Pancreas (tissue), 10 donors: ENCODE results near the gene MS4A4E. TPM values are rescaled to one million over a fixed set of nuclear protein-coding genes. Genes with fewer than 3 reads are reported as not detected.
"Not testable (repeated sequence)": the region's sequence is repeated elsewhere in the genome, so short reads cannot be mapped to it uniquely, and the experiment has no call there.

Experiments
- ATAC-seq, 4 donors: fragments of 200-7000 bp; cut with Tn5 transposase; one replicate each; pipeline versions ENCODE4 v1.8.0 to v1.9.1; 2020; ENCODE audit warnings: mild to moderate bottlenecking in 4 of 4, moderate library complexity in 4 of 4
- DNase-seq, 6 donors: peaks; one replicate each; pipeline ENCODE4 v3.0.0-alpha.2; 2020
- FAIRE-seq: peaks from 2 replicates; lab custom pipeline; 2012; peaks lifted over from hg19 to GRCh38; lab: Jason Lieb, UNC
- H3K27ac ChIP-seq, 4 donors: fragments of 200-600 bp; sonication (generic); 1 replicate in 3 of 4; 2 replicates in 1 of 4; pipeline versions ENCODE4 v1.5.0 to v1.8.0; 2020
- H3K27me3 ChIP-seq, 4 donors: fragments of 200-600 bp; one replicate each; pipeline ENCODE4 v1.8.0; 2021
- H3K36me3 ChIP-seq, 3 donors: fragments of 200-600 bp; sonication (generic) in 1 of 3; one replicate each; pipeline versions ENCODE4 v1.5.0 to v1.8.0; 2020 to 2021
- H3K4me1 ChIP-seq, 3 donors: fragments of 200-600 bp; one replicate each; pipeline ENCODE4 v1.8.0; 2021
- H3K4me3 ChIP-seq, 4 donors: fragments of 200-600 bp; sonication (generic) in 2 of 4; one replicate each; pipeline versions ENCODE4 v1.5.0 to v1.8.0; 2020 to 2021
- H3K9me3 ChIP-seq, 4 donors: fragments of 200-600 bp; one replicate each; pipeline ENCODE4 v1.8.0; 2021
- WGBS, 2 donors: extraction: QIAGEN DNeasy Blood & Tissue Kit; methylation state at CpG; one replicate each; pipeline ENCODE4 v1.1.7; 2013; 5-methylcytosine and 5-hydroxymethylcytosine counted together
- intact Hi-C, 3 donors: fragments of 100-400 bp; cut with DNase I; formaldehyde crosslinking; loops; one replicate each; pipeline versions ENCODE4 v1.11.1 to v1.14.2; 2022
- microRNA-seq, 2 donors: library from miRNA; unstranded; fragments of <30 nt; microRNA quantifications; one replicate each; pipeline versions ENCODE4 to v1.1.0, GENCODE V29; 2019 to 2020
- polyA plus RNA-seq, 2 donors: library from polyadenylated mRNA; stranded (reverse); fragments of 200-250 nt; gene quantifications; one replicate each; pipeline ENCODE4 v1.2.3, GENCODE V29; 2013
- total RNA-seq, 6 donors: library from RNA; stranded (reverse); fragmentation: NEBNext Ultra II Directional in 4 of 6; extraction: Animal tissue kit (Norgen Biotek cat#: 25700) in 4 of 6; gene quantifications; one replicate each; pipeline versions ENCODE4 v1.2.1 to v1.2.4, GENCODE V29; 2021 to 2023
- TF ChIP-seq, protein P1 (sequence below), 4 donors: fragments of 200-600 bp; sonication (generic) in 3 of 4; IDR thresholded peaks; one replicate each; pipeline versions ENCODE4 v1.5.0 to v1.8.0; 2021; ENCODE audit warnings: antibody characterized with exemption in 4 of 4
- donor health status: healthy with polysubstance abuse.
- donor health status: DM: no; HTN: no; CAD: no; lungs with moderate emphysema.
- donor health status: DM: no; HTN: no; CAD: no.
- donor health status: control.
- donor health status: control.
- donor health status: Bipolar disorder and iron deficiency.
- donor health status: DM: yes; HTN: yes; CAD: no.
- donor health status: DM: no; HTN: no; CAD: no.
- donor health status: DM: no; HTN: no; CAD: no.
- donor health status: DM: yes; HTN: yes; CAD: no.

The MS4A4E gene
- total and polyA plus RNA-seq, 8 donors = 0.14 to 3.3 (median 0.35) TPM; not detected in 1

DNA sequence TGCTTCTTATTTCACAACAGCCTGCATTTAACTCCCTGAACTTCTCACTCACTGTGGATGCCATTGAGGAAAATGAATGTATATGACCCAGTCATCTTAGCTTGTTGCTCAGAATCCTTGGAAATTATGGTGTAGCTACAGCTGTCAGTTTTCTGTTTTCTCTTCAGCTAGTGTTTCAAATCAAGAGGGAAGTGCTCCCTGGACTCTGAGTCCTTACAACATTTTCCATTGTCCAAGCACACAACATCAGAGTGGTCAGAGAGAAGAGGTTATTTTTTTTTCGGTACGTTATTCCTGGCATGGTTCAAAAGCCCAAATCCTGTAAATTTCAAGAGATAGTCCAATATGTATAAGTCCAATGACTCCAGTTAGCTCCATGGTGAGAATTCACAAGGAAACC lies 83.7 kb downstream of the MS4A4E start:
- H3K27ac ChIP-seq = no peak overlapping the region
- no peaks in the 10 kb centered on the region for H3K9me3 ChIP-seq
- ATAC-seq (no peak), FAIRE-seq (no peak), DNase-seq (no peak)
- intact Hi-C loops = no loop called here
- no peaks in the 10 kb centered on the region for H3K27me3 ChIP-seq
- TF ChIP-seq, protein P1, sequence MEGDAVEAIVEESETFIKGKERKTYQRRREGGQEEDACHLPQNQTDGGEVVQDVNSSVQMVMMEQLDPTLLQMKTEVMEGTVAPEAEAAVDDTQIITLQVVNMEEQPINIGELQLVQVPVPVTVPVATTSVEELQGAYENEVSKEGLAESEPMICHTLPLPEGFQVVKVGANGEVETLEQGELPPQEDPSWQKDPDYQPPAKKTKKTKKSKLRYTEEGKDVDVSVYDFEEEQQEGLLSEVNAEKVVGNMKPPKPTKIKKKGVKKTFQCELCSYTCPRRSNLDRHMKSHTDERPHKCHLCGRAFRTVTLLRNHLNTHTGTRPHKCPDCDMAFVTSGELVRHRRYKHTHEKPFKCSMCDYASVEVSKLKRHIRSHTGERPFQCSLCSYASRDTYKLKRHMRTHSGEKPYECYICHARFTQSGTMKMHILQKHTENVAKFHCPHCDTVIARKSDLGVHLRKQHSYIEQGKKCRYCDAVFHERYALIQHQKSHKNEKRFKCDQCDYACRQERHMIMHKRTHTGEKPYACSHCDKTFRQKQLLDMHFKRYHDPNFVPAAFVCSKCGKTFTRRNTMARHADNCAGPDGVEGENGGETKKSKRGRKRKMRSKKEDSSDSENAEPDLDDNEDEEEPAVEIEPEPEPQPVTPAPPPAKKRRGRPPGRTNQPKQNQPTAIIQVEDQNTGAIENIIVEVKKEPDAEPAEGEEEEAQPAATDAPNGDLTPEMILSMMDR (IDR thresholded peaks at IDR 0.05) = no peak
- 17 to 56% methylated on average over 2 of the region's 2 CpGs for WGBS, 2 donors
- H3K36me3 ChIP-seq = no peaks in the 10 kb centered on the region
- H3K4me3 ChIP-seq = no peak overlapping the region
- H3K4me1 ChIP-seq = no peaks in the 10 kb centered on the region

DNA sequence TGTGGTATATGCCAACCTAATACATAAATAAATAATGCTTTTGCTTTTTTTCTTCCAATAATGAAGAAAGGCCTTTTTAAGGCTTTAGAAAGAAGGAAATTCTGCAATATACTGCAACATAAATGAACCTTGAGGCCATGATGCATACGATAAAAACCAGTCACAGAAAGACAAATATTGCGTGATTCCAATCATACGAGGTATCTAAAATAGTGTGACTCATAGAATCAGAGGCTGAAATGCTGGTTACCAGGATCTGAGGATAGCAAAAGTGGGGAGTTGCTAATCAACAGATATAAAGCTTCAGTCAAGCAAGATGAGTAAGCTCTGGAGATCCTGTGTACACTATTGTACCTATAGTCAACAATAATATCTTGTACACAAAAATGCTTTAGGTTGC lies 84.3 kb downstream of the MS4A4E start:
- DNase-seq = no peak
- no peaks in the 10 kb centered on the region for H3K27me3 ChIP-seq
- H3K4me1 ChIP-seq = no peaks in the 10 kb centered on the region
- FAIRE-seq = no peak
- no peak for ATAC-seq
- TF ChIP-seq, protein P1 (IDR thresholded peaks at IDR 0.05) = no peak
- H3K27ac ChIP-seq = no peak overlapping the region
- WGBS, 2 donors = 43 to 53% methylated on average over 3 of the region's 3 CpGs
- no peak overlapping the region for H3K4me3 ChIP-seq
- H3K9me3 ChIP-seq = no peaks in the 10 kb centered on the region
- intact Hi-C loops = no loop called here
- no peaks in the 10 kb centered on the region for H3K36me3 ChIP-seq

- no peak for DNase-seq
- H3K4me1 ChIP-seq = no peaks in the 10 kb centered on the region
- TF ChIP-seq, protein P1 (IDR thresholded peaks at IDR 0.05) = no peak
- ATAC-seq = no peak
- intact Hi-C loops = no loop called here
- no peak for FAIRE-seq
- no peaks in the 10 kb centered on the region for H3K27me3 ChIP-seq
- no peaks in the 10 kb centered on the region for H3K9me3 ChIP-seq
- H3K27ac ChIP-seq = no peak overlapping the region
- no peak overlapping the region for H3K4me3 ChIP-seq
- no peaks in the 10 kb centered on the region for H3K36me3 ChIP-seq
- WGBS, 2 donors = 88 to 90% methylated on average over 3 of the region's 3 CpGs
Measured at GRCh38 chr11:60155931-60156330, 87.0 kb downstream of the MS4A4E start.

DNA sequence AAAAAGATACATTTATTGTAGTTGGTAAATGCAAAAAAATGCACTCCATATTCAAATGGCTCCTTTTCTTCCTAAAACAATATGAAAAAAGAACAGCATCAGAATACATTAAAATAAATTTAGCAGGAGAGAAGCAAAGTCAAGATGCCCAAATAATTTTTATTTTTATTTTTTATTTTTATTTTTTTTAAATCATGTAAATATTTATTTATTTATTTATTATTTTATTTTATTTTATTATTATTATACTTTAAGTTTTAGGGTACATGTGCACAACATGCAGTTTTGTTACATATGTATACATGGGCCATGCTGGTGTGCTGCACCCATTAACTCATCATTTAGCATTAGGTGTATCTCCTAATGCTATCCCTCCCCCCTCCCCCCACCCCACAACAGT lies 90.2 kb downstream of the MS4A4E start:
- H3K27ac ChIP-seq, H3K27me3 ChIP-seq, H3K36me3 ChIP-seq, H3K9me3 ChIP-seq, H3K4me1 ChIP-seq, H3K4me3 ChIP-seq, intact Hi-C loops, DNase-seq, ATAC-seq: not testable (repeated sequence)
- peak; percentile 23 for FAIRE-seq

DNA sequence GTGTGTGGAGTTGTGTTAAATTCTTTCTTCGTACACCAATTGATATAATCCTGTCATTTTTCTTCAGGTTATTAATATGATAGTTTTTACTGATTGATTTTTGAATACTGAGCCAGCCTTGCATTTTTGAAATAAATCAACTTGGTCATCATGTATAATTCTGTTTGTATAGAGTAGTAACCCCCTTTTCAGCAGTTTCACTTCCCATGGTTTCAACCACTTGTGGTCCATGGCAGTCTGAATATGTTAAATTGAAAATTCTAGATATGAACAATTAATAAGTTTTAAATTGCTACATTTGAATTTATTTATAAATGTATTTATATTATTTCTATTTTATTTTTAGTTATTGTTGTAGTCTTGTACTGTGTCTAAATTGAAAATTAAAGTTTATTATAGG lies 92.7 kb downstream of the MS4A4E start:
- no peak for ATAC-seq
- intact Hi-C loops = no loop called here
- TF ChIP-seq, protein P1 (IDR thresholded peaks at IDR 0.05) = no peak
- H3K27ac ChIP-seq = no peak overlapping the region
- H3K4me3 ChIP-seq = no peak overlapping the region
- H3K4me1 ChIP-seq = no peaks in the 10 kb centered on the region
- DNase-seq = no peak
- WGBS, 2 donors = 65 to 78% methylated on average over 1 of the region's 1 CpG
- peak; percentile 60 for FAIRE-seq
- no peaks in the 10 kb centered on the region for H3K36me3 ChIP-seq
- H3K27me3 ChIP-seq = no peaks in the 10 kb centered on the region
- no peaks in the 10 kb centered on the region for H3K9me3 ChIP-seq

Small RNA genes within 50 kb of the gene (microRNA-seq; reads per million reads assigned to microRNA genes)
- gene MIR6503 = 1.2 to 2.3 reads per million in 2 donors

Other genes starting within 250 kb of the MS4A4E start
- gene OOSP4B, start 226.0 kb downstream of the MS4A4E start, total RNA-seq = not detected
- not detected for gene OOSP4B, start 226.0 kb downstream of the MS4A4E start, polyA plus RNA-seq
- gene OOSP2, start 202.7 kb downstream of the MS4A4E start, total RNA-seq = not detected
- not detected for gene OOSP2, start 202.7 kb downstream of the MS4A4E start, polyA plus RNA-seq
- not detected for gene MS4A3, start 186.5 kb downstream of the MS4A4E start, total RNA-seq
- gene MS4A3, start 186.5 kb downstream of the MS4A4E start, polyA plus RNA-seq = not detected
- gene MS4A2, start 154.5 kb downstream of the MS4A4E start, total RNA-seq = under 1 TPM in 5 of 6 donors, not detected in 1; 0.09 to 0.93 (median 0.52) TPM
- under 1 TPM; 0.04 to 0.35 TPM for gene MS4A2, start 154.5 kb downstream of the MS4A4E start, polyA plus RNA-seq
- 10 to 100 TPM in 3 of 6 donors, 1 to 10 TPM in 3; 3.1 to 69.3 (median 17.6) TPM for gene MS4A6A, start 60.1 kb downstream of the MS4A4E start, total RNA-seq
- 1 to 10 TPM; 6.8 to 7.2 TPM for gene MS4A6A, start 60.1 kb downstream of the MS4A4E start, polyA plus RNA-seq
- 10 to 100 TPM in 1 of 6 donors, 1 to 10 TPM in 3, under 1 TPM in 2; 0.43 to 18.9 (median 4.8) TPM for gene MS4A4A, start 37.5 kb upstream of the MS4A4E start, total RNA-seq
- gene MS4A4A, start 37.5 kb upstream of the MS4A4E start, polyA plus RNA-seq = 1 to 10 TPM in 1 of 2 donors, under 1 TPM in 1; 0.89 to 2.2 TPM
- gene MS4A6E, start 84.1 kb upstream of the MS4A4E start, total RNA-seq = not detected
- not detected for gene MS4A6E, start 84.1 kb upstream of the MS4A4E start, polyA plus RNA-seq
- gene MS4A7, start 135.4 kb upstream of the MS4A4E start, total RNA-seq = 10 to 100 TPM in 3 of 6 donors, 1 to 10 TPM in 3; 1.4 to 26.2 (median 7.3) TPM
- gene MS4A7, start 135.4 kb upstream of the MS4A4E start, polyA plus RNA-seq = 1 to 10 TPM; 1.9 to 2.2 TPM
- 1 to 10 TPM in 1 of 6 donors, under 1 TPM in 5; 0.04 to 1.8 (median 0.31) TPM for gene MS4A14, start 153.3 kb upstream of the MS4A4E start, total RNA-seq
- under 1 TPM; 0.19 to 0.30 TPM for gene MS4A14, start 153.3 kb upstream of the MS4A4E start, polyA plus RNA-seq
- not detected for gene MS4A5, start 186.4 kb upstream of the MS4A4E start, total RNA-seq
- gene MS4A5, start 186.4 kb upstream of the MS4A4E start, polyA plus RNA-seq = not detected
- 1 to 10 TPM in 1 of 6 donors, under 1 TPM in 3, not detected in 2; 0.15 to 1.2 (median 0.65) TPM for gene MS4A1, start 212.7 kb upstream of the MS4A4E start, total RNA-seq
- under 1 TPM; 0.08 to 0.14 TPM for gene MS4A1, start 212.7 kb upstream of the MS4A4E start, polyA plus RNA-seq
- not detected for gene MS4A12, start 249.6 kb upstream of the MS4A4E start, total RNA-seq
- gene MS4A12, start 249.6 kb upstream of the MS4A4E start, polyA plus RNA-seq = under 1 TPM in 1 of 2 donors, not detected in 1; 0.15 TPM